ENCODE data around the gene TMEM170A. TPM values are rescaled to one million over a fixed set of nuclear protein-coding genes. Genes with fewer than 3 reads are reported as not detected.

TMEM170A gene
- total RNA-seq, 1 experiment from 2014 or later = 34.5 TPM

Other genes with a start within 250 kb of the TMEM170A start
- gene CTRB1, start 245.7 kb downstream of the TMEM170A start, total RNA-seq (2021; ENCODE audit: unreplicated experiment) = 5.6 TPM
- gene BCAR1, start 213.1 kb downstream of the TMEM170A start, total RNA-seq (2021; ENCODE audit: unreplicated experiment) = 49.6 TPM
- gene CFDP1, start 31.2 kb downstream of the TMEM170A start, total RNA-seq (2021; ENCODE audit: unreplicated experiment) = 45.3 TPM
- gene CHST6, start 30.8 kb upstream of the TMEM170A start, total RNA-seq (2021; ENCODE audit: unreplicated experiment) = 17.9 TPM
- gene CHST5, start 71.4 kb upstream of the TMEM170A start, total RNA-seq (2021; ENCODE audit: unreplicated experiment) = 0.32 TPM
- gene TMEM231, start 91.6 kb upstream of the TMEM170A start, total RNA-seq (2021; ENCODE audit: unreplicated experiment) = 9.7 TPM
- gene GABARAPL2, start 101.7 kb upstream of the TMEM170A start, total RNA-seq (2021; ENCODE audit: unreplicated experiment) = 76.9 TPM
- 44.2 TPM for gene ADAT1, start 158.6 kb upstream of the TMEM170A start, total RNA-seq (2021; ENCODE audit: unreplicated experiment)
- 196 TPM for gene KARS1, start 183.0 kb upstream of the TMEM170A start, total RNA-seq (2021; ENCODE audit: unreplicated experiment)
- 36.4 TPM for gene TERF2IP, start 183.1 kb upstream of the TMEM170A start, total RNA-seq (2021; ENCODE audit: unreplicated experiment)
- not detected for gene CPHXL2, start 212.3 kb upstream of the TMEM170A start, total RNA-seq (2021; ENCODE audit: unreplicated experiment)
- gene DUXB, start 236.8 kb upstream of the TMEM170A start, total RNA-seq (2021; ENCODE audit: unreplicated experiment) = not detected

Data from HCT116 (cell line).